Renal pelvis (tissue), 4 donors: ENCODE measurements around the gene HPDL. TPM values are rescaled to one million over a fixed set of nuclear protein-coding genes. Genes with fewer than 3 reads are reported as not detected.

Experiments
- DNase-seq: peaks from one replicate; pipeline ENCODE4 v3.0.0-alpha.2; 2013
- polyA plus RNA-seq, 3 donors: library from polyadenylated mRNA; unstranded; fragments of 120-200 nt; gene quantifications; one replicate each; pipeline ENCODE4 v1.2.1, GENCODE V29; 2013; ENCODE audit not compliant: insufficient read length in 3 of 3

HPDL gene
- polyA plus RNA-seq, 3 donors: 4.5 to 5.9 (median 4.7) TPM

GRCh38 chr1:45348020-45348419, 21.3 kb downstream of the HPDL start:
- no peak for DNase-seq

DNA sequence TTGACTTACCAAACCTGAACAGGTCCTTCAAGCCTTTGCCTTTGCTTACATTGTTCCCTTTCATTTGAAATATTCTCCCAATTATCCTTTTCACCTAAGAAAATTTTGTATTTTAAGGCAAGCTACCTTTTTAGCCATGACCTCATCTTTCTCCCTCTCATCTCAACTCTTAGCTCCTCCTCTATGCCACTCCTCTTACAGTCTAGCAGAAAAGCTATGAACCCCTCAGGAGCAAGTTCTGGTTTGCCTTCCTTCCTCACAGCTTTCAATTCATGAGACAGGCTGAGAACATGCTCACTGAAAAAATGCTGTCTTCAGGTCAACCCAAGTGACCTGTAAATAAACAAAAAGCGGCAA, 21.9 kb downstream of the HPDL start:
- no peak for DNase-seq

GRCh38 chr1:45348966-45349677, 22.4 kb downstream of the HPDL start:
- DNase-seq: no peak

DNA sequence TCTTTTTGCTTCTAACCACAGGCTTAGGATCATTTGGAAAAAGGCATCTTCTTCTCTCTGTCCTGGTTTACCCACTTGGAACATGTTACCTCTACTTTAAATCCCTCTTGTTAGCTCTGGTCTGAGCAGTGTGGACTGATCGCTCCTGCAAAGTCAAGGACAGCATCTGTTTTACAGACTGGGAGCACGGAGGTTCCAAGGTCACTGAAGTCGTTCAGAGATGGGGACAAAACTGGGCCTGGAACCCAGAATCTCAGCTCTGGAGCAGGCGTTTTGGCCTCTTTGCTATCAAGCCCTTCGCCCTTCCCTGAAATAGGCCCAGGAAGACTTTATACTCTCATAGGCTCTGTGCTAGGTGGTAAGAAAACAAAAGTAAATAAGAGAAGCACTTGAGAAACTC, 24.8 kb downstream of the HPDL start:
- DNase-seq: no peak

- DNase-seq: no peak
Measured at GRCh38 chr1:45353685-45354084, 27.0 kb downstream of the HPDL start.

DNA sequence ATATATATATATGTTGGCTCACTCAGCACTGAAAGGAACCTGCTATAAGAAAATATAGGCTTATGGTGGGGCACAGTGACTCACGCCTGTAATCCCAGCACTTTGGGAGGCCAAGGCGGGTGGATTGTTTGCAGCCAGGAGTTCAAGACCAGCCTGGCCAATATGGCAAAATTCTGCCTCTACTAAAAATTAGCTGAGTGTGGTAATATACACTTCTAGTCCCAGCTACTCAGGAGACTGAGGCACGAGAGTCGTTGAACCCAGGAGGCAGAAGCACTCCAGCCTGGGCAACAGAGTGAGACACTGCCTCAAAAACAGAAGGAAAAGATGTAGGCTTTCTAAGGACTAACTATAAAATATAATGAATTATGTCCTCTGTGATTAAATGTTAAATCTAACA, 28.1 kb downstream of the HPDL start:
- DNase-seq: no peak

DNA sequence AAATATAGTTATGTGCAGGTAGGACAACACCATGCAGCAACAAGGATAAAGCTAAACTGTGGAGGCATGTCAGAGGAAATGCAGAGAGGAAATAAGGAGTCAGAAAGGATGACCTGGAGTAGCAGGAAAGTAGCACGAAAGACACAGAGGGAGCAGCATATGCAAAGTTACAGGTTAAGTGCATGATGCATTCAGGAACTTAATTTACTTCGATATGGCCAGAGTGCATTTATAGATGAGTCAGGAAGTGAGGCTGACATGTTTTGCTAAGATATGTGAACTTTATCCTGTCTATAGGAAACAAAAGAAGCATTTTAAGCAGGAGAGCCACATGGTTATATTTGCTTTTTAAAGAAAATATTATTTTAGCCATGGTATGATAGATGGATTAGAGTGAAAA, 29.0 kb downstream of the HPDL start:
- no peak for DNase-seq

- no peak for DNase-seq
Measured at GRCh38 chr1:45356186-45356585, 29.5 kb downstream of the HPDL start.

GRCh38 chr1:45359882-45360513, 33.3 kb downstream of the HPDL start:
- DNase-seq: peak; percentile 45

GRCh38 chr1:45360981-45361380, 34.3 kb downstream of the HPDL start:
- DNase-seq: peak; percentile 24

DNA sequence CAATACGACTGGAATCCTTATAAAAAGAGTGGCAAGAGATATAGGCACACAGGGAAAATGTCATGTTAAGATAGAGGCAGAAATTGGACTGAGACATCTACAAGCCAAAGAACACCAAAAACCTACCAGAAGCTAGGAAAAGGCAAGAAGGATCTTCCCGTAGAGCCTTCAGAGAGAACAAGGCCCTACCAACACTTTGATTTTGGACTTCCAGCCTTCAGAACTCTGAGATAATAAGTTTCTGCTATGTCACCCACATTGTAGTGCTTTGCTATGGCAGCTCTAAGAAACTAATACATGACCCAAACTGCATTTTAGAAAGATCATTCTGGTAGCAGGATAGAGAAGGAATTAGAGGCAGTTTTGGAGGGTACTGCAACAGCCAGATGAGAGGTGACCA, 37.6 kb downstream of the HPDL start:
- no peak for DNase-seq

DNA sequence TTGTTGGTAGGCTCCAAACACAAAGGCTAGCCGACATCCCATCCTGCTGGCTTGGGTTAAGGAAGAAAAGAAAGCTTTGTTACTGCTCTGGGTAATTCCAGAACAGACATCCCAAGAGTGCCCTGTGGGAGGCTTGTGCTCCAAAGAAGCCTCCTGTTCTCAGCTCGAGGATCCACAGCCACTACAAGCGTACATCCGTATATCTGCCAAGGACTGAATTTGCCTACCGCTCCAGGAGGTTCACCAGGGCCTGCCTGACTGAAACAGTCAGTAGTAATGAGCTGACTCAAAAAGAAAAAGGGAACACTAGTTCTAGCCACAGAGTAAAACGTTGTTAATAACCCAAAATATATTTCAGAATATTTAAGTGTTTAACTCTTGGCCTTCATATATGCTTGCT, 38.4 kb downstream of the HPDL start:
- no peak for DNase-seq

DNA sequence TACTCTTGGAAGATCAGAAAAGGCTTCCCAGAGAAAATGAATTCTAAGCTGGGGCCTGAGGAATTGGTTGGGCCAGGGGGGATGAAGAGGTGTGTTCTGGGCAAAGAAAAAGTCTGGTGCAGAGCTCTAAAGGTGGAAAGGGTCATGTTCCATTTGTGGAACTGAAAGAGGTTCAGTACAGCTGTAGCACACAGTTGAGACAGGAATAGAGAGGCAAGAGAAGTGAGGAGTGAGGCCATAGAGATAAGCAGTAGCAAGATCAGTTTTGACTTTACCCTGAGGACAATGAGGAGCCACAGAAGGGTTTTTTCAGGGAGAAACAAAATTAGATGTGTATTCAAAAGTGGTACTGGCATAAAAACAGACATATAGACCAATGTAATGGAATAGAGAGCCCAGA, 43.9 kb downstream of the HPDL start:
- no peak for DNase-seq

DNA sequence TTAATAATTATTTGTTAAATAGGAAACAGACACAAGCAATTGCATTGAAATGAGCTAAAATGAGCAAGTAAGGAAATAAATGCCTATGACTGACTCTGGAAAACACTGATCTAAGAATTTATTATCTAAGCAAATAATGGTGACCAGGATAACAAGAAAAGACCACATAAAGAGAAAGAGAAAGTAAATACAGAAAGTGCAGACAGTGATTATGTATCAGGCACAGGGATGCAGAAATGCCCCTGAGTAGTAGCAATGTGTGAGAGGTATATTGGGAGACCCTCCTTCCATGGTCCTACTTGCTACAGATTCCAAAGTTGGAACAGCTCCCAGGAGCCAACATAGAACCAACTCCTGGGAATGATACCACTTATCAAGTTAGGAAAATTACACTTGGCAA, 46.9 kb downstream of the HPDL start:
- DNase-seq: no peak

DNA sequence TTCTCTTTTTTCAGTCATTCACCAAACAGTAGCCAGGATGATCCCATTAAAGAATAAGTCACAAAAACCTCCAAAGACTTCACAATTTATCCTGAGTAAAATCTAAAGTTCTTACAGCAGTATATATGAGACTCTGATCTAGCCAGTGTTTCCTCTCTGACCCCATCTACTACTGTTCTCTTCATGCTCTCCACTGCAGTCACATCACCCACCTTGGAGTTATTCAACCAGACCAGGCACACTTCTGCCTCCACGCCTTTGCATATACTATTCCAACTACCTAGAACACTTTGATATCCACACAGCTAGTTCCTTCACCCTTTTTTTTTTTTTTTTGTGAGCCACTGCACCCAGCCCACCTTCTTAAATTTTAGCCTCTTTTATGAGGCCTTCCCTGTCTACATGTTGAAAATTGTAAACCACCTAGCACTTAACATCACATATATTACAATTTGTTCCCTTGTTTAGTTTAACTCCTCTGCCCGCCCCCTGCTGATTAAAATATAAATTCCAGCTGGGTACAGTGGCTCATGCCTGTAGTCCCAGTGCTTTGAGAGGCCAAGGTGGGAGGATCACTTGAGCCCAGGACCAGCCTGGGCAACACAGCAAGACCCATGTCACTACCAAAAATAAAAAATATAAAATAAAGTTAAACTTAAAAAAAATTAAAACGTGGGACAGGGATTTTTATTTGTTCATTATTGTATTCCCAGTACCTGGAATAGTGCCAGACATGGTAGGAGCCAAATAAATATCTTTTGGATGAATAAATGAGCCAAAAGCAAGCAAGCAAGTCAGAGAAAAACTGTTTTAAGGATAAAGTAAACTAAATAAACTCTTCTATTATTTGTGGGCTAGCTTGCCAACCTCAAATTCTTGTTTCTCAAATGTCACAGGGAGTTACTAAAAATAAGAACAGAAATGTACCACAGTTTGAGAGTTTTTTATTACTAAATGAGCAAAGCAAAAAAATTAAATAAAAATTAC, 48.7 kb downstream of the HPDL start:
- no peak for DNase-seq

DNA sequence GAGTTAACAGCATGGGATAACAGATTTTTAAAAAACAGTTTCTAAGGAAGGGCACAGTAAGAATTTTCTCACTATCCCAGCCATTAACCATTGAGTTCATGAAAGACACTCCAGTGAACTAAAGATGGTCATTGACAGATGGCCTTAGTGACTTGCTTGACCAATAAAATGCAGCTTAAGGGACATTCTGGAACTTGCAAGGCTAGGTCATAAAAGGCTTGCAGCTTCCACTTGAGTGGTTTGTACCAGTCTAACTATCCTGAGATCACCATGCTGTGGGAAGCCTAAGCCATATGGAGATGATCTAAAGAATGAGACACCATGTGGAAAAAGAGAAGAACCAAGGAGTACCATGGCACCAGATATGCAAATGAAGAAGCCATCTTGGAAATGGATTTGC, 51.5 kb downstream of the HPDL start:
- DNase-seq: no peak

Other genes with a start within 250 kb of the HPDL start
- gene ZSWIM5, start 120.3 kb upstream of the HPDL start, polyA plus RNA-seq: 1 to 10 TPM; 6.8 to 8.3 (median 7.6) TPM
- 10 to 100 TPM; 12.5 to 15.3 (median 14.1) TPM for gene TOE1, start 13.3 kb downstream of the HPDL start, polyA plus RNA-seq
- gene MUTYH, start 13.5 kb downstream of the HPDL start, polyA plus RNA-seq: 10 to 100 TPM; 28.2 to 40.1 (median 38.9) TPM
- 1 to 10 TPM; 6.6 to 8.4 (median 7.2) TPM for gene TESK2, start 164.3 kb downstream of the HPDL start, polyA plus RNA-seq
- gene CCDC163, start 173.2 kb downstream of the HPDL start, polyA plus RNA-seq: 1 to 10 TPM; 1.5 to 4.5 (median 1.9) TPM
- gene MMACHC, start 173.4 kb downstream of the HPDL start, polyA plus RNA-seq: 10 to 100 TPM; 12.3 to 17.1 (median 13.6) TPM
- gene PRDX1, start 195.0 kb downstream of the HPDL start, polyA plus RNA-seq: 100 to 1,000 TPM; 300 to 331 (median 314) TPM
- 100 to 1,000 TPM; 313 to 323 (median 320) TPM for gene AKR1A1, start 223.9 kb downstream of the HPDL start, polyA plus RNA-seq